ENCODE data around the gene KIR3DL1.

The KIR3DL1 gene

DNA sequence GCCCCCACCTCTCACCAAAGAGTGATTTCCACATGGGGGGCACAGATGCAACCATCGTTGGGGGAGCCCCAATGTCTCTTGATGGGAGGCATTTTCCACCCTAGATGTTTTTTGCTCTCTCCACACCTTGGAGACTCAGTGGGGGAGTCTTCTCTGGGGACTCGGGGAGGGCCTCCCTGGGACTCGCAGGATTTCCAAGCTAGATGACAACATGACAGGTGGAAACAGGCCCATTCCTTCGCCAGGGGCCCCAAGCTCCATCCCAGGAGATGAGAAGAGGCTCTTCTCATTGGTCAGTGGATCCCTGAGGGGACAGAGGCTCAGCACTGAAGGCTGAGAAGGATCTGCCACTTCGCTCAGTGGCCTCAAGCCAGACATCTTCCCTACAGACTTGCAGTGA, 25.6 kb upstream of the KIR3DL1 start:
- Histone ChIP-seq H3K4me3 (no peak overlapping the region), H3K9ac (ENCODE audit: insufficient read length) (no peak overlapping the region), H3K36me3 (ENCODE audit: insufficient read depth, low read length) (no peaks in the 10 kb centered on the region), H3K9me3 (ENCODE audit: low read depth, low read length) (no peaks in the 10 kb centered on the region), H3K27ac (no peak overlapping the region)
- no peak for TF ChIP-seq POLR2AphosphoS5 (IDR thresholded peaks at IDR 0.05; ENCODE audit: borderline replicate concordance, low read depth, low read length)
- no peak for TF ChIP-seq FOXP2 (optimal IDR thresholded peaks at IDR 0.05; ENCODE audit: control extremely low read depth, extremely low read length, insufficient read depth)
- no peak for TF ChIP-seq EZH2 (IDR thresholded peaks at IDR 0.05)
- no peak for DNase-seq (ENCODE audit: low read depth, low spot score)

DNA sequence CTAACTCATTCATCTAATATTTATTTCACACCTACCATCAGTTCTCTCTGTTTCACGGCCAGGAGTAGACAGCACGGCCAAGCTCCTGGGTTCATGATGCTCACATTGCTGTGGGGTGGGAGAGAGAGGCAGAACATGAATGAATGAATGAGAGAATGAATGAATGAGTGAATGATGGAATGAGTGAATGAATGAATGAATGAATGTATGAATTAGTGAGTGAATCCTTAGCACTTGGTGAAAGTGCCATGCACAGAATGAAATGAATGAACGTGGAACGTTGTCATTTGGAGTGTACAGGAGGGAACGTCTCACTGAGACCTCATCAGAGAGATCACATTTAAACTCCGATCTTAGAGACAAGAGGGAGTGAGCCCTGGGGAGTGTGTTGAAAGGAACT, 24.8 kb upstream of the KIR3DL1 start:
- TF ChIP-seq FOXP2 (optimal IDR thresholded peaks at IDR 0.05; ENCODE audit: control extremely low read depth, extremely low read length, insufficient read depth) (no peak), EZH2 (IDR thresholded peaks at IDR 0.05) (no peak), POLR2AphosphoS5 (IDR thresholded peaks at IDR 0.05; ENCODE audit: borderline replicate concordance, low read depth, low read length) (no peak)
- Histone ChIP-seq H3K9me3 (ENCODE audit: low read depth, low read length) (no peaks in the 10 kb centered on the region), H3K27ac (no peak overlapping the region), H3K36me3 (ENCODE audit: insufficient read depth, low read length) (no peaks in the 10 kb centered on the region), H3K9ac (ENCODE audit: insufficient read length) (no peak overlapping the region), H3K4me3 (no peak overlapping the region)
- DNase-seq (ENCODE audit: low read depth, low spot score) = no peak

DNA sequence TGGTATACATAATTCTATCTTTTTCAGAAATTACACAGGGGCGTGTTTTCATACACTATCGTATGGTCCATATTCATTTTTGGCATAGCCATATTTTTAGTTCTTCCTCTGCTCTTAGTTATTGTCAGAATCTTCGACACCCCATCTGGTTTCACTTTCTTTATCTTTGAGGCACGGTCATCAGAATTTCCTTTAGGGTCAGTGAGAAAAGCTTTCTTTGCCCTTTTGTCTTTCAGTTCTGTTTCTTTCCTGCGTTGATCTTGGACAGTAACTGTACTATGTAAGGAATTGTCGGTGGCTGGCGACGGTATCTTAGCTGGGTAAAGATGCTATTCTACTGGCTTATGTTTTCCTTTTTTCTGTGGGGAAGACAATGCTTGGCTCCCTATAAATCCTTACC, 23.5 kb upstream of the KIR3DL1 start:
- H3K27ac ChIP-seq = no peak overlapping the region
- no peak overlapping the region for H3K9ac ChIP-seq (ENCODE audit: insufficient read length)
- H3K9me3 ChIP-seq (ENCODE audit: low read depth, low read length) = no peaks in the 10 kb centered on the region
- TF ChIP-seq EZH2 (IDR thresholded peaks at IDR 0.05) = no peak
- no peak for TF ChIP-seq FOXP2 (optimal IDR thresholded peaks at IDR 0.05; ENCODE audit: control extremely low read depth, extremely low read length, insufficient read depth)
- no peak for TF ChIP-seq POLR2AphosphoS5 (IDR thresholded peaks at IDR 0.05; ENCODE audit: borderline replicate concordance, low read depth, low read length)
- H3K4me3 ChIP-seq = no peak overlapping the region
- H3K36me3 ChIP-seq (ENCODE audit: insufficient read depth, low read length) = no peaks in the 10 kb centered on the region
- no peak for DNase-seq (ENCODE audit: low read depth, low spot score)

DNA sequence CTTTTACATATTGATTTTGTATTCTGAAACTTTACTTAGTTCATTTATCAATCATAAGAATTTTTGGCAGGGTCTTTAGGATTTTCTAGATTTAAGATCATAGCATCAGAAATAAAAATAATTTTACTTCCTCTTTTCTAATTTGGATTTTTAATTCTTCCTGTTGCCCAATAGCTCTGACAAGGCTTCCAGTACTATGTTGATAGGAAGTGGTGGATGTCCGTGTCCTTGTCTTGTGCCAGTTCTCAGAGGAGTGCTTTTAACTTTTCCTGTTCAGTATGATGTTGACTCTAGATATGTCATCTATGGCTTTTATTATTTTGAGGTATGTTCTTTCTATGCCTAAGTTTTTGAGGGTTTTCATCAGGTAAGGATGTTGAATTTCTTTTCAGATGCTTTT, 20.5 kb upstream of the KIR3DL1 start:
- Histone ChIP-seq H3K4me3 (no peak overlapping the region), H3K27ac (no peak overlapping the region), H3K36me3 (ENCODE audit: insufficient read depth, low read length) (no peaks in the 10 kb centered on the region), H3K9ac (ENCODE audit: insufficient read length) (no peak overlapping the region), H3K9me3 (ENCODE audit: low read depth, low read length) (0 out of 2 replicates have a peak, but pooled peaks cover 2% of the 10 kb centered on the region)
- DNase-seq (ENCODE audit: low read depth, low spot score) = no peak
- no peak for TF ChIP-seq EZH2 (IDR thresholded peaks at IDR 0.05)
- no peak for TF ChIP-seq FOXP2 (optimal IDR thresholded peaks at IDR 0.05; ENCODE audit: control extremely low read depth, extremely low read length, insufficient read depth)
- TF ChIP-seq POLR2AphosphoS5 (IDR thresholded peaks at IDR 0.05; ENCODE audit: borderline replicate concordance, low read depth, low read length) = no peak

DNA sequence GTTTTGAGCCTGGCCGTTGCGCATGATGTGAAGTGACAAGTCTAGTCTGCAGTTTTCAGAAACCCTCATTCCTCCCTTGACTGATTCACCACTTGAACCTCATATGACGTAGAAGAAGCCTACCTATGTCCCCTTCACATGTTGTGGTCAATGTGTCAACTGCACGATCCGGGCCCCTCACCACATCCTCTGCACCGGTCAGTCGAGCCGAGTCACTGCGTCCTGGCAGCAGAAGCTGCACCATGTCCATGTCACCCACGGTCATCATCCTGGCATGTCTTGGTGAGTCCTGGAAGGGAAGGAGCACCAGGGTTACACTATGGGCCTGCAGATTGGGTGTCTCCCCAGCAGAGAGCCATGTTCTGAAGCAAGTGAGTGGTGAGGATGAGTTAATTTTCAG, 12.9 kb upstream of the KIR3DL1 start, which contains the start of gene KIR2DL4:
Gene KIR2DL4 (plus strand): TSS at position 201 of the 400 bp plus-strand sequence. CDS start 42 bp downstream, at position 243.
- H3K36me3 ChIP-seq (ENCODE audit: insufficient read depth, low read length) = no peaks in the 10 kb centered on the region
- no peak within 1 kb of the TSS for H3K9ac ChIP-seq (ENCODE audit: insufficient read length)
- 0 out of 2 replicates have a peak, but pooled peaks cover 2% of the 10 kb centered on the region for H3K9me3 ChIP-seq (ENCODE audit: low read depth, low read length)
- TF ChIP-seq FOXP2 (optimal IDR thresholded peaks at IDR 0.05; ENCODE audit: control extremely low read depth, extremely low read length, insufficient read depth) (no peak), EZH2 (IDR thresholded peaks at IDR 0.05) (no peak), POLR2AphosphoS5 (IDR thresholded peaks at IDR 0.05; ENCODE audit: borderline replicate concordance, low read depth, low read length) (no peak)
- H3K27ac ChIP-seq = no peak within 1 kb of the TSS
- no peak within 1 kb of the TSS for H3K4me3 ChIP-seq
- no peak for DNase-seq (ENCODE audit: low read depth, low spot score)

DNA sequence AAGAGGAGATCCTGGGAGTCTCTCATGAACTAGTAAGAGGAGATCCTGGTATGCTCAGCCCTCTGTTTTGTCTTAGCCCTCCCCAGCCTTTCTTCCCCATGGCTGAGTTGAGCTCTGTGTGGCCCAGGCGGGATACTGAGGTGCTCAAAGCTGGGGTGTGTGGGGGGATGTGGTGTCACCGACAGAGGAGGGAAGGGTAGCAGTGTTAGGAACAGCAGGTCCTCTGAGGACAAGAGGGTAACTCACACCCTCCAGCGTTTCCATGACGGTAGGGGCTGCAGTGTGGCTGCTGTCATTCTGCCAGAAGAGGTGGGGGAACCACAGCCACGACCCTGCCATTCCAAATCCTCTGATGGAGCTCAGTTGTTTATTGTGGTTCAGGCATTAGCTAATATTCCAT, 12.2 kb upstream of the KIR3DL1 start:
- Histone ChIP-seq H3K9ac (ENCODE audit: insufficient read length) (no peak overlapping the region), H3K4me3 (no peak overlapping the region), H3K9me3 (ENCODE audit: low read depth, low read length) (0 out of 2 replicates have a peak, but pooled peaks cover 2% of the 10 kb centered on the region), H3K27ac (no peak overlapping the region), H3K36me3 (ENCODE audit: insufficient read depth, low read length) (no peaks in the 10 kb centered on the region)
- TF ChIP-seq FOXP2 (optimal IDR thresholded peaks at IDR 0.05; ENCODE audit: control extremely low read depth, extremely low read length, insufficient read depth) = no peak
- no peak for TF ChIP-seq EZH2 (IDR thresholded peaks at IDR 0.05)
- no peak for TF ChIP-seq POLR2AphosphoS5 (IDR thresholded peaks at IDR 0.05; ENCODE audit: borderline replicate concordance, low read depth, low read length)
- no peak for DNase-seq (ENCODE audit: low read depth, low spot score)

DNA sequence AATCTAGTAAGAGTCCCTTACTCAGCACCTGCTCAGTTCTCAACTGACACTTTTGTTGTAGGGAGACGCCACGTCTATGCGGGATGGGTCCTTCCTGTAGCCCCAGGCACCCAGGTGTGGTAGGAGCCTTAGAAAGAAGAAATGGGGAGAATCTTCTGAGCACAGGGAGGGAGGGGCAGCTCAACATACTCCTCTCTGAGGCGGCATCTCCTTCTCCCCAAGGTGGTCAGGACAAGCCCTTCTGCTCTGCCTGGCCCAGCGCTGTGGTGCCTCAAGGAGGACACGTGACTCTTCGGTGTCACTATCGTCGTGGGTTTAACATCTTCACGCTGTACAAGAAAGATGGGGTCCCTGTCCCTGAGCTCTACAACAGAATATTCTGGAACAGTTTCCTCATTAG, 11.7 kb upstream of the KIR3DL1 start:
- no peak for DNase-seq (ENCODE audit: low read depth, low spot score)
- Histone ChIP-seq H3K27ac (no peak overlapping the region), H3K4me3 (no peak overlapping the region), H3K36me3 (ENCODE audit: insufficient read depth, low read length) (no peaks in the 10 kb centered on the region), H3K9me3 (ENCODE audit: low read depth, low read length) (no peaks in the 10 kb centered on the region), H3K9ac (ENCODE audit: insufficient read length) (no peak overlapping the region)
- TF ChIP-seq FOXP2 (optimal IDR thresholded peaks at IDR 0.05; ENCODE audit: control extremely low read depth, extremely low read length, insufficient read depth) (no peak), POLR2AphosphoS5 (IDR thresholded peaks at IDR 0.05; ENCODE audit: borderline replicate concordance, low read depth, low read length) (no peak), EZH2 (IDR thresholded peaks at IDR 0.05) (no peak)

DNA sequence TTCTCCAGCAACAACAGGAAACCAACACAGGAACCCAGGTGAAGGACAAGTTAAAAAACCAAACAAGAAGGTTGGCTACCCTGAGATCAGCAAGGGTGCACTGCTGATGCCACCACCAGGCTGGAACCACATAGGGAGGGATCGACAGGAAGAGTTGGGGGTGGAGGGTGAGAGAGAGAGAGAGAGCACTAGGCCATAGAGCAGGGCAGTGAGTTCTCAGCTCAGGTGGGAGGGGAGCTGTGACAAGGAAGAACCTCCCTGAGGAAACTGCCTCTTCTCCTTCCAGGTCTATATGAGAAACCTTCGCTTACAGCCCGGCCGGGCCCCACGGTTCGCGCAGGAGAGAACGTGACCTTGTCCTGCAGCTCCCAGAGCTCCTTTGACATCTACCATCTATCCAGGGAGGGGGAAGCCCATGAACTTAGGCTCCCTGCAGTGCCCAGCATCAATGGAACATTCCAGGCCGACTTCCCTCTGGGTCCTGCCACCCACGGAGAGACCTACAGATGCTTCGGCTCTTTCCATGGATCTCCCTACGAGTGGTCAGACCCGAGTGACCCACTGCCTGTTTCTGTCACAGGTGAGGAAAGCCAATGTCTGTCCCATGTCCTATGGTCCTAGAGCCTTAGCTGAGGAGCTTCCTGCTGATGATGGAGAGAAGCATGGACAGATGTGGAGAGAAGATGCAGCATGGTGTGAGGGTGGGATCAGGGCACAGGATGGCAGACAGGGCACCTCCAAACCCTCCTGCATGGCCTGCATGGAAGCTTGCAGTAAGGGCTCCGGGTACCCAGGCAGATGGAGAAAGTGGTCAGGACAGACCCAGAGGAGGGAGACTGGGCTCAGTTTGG, 10.4 kb upstream of the KIR3DL1 start:
- no peaks in the 10 kb centered on the region for H3K36me3 ChIP-seq (ENCODE audit: insufficient read depth, low read length)
- no peak overlapping the region for H3K4me3 ChIP-seq
- TF ChIP-seq FOXP2 (optimal IDR thresholded peaks at IDR 0.05; ENCODE audit: control extremely low read depth, extremely low read length, insufficient read depth) (no peak), EZH2 (IDR thresholded peaks at IDR 0.05) (no peak), POLR2AphosphoS5 (IDR thresholded peaks at IDR 0.05; ENCODE audit: borderline replicate concordance, low read depth, low read length) (no peak)
- H3K27ac ChIP-seq = no peak overlapping the region
- H3K9me3 ChIP-seq (ENCODE audit: low read depth, low read length) = no peaks in the 10 kb centered on the region
- no peak overlapping the region for H3K9ac ChIP-seq (ENCODE audit: insufficient read length)
- no peak for DNase-seq (ENCODE audit: low read depth, low spot score)

Data from SK-N-MC (cell line).